NCI-H1105 treated with DMSO at 0.1 percent for 48 hours (cell line): ENCODE measurements around the gene KIF26B.

Experiments used
- DNase-seq: peaks from one replicate; lab custom pipeline; 2025; lab: John Stamatoyannopoulos, UW

Gene KIF26B

GRCh38 chr1:245241526-245242130, 86.8 kb downstream of the KIF26B start:
- no peak for DNase-seq

- DNase-seq = no peak
Observed at GRCh38 chr1:245242989-245243388, 88.2 kb downstream of the KIF26B start.

- DNase-seq = no peak
Observed at GRCh38 chr1:245245021-245245667, 90.4 kb downstream of the KIF26B start.

GRCh38 chr1:245246433-245246832, 91.6 kb downstream of the KIF26B start:
- DNase-seq = no peak

DNA sequence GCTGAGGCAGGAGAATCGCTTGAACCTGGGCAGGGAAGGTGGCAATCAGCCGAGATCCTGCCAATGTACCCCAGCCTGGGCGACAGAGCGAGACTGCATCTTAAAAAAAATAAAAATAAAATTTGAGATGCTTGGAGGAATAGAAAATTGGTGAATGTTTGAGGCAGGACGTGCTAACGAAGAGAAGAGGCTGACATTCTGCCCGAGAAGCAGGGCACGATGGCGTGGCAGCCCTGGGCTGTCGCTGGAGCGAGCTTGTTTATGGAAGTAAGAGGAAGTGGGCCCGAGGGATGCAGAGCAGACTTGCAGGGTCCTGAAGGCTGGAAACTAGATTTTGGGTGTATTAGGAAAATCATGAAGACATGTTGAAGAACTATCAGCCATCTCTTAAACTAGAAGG, 92.6 kb downstream of the KIF26B start:
- no peak for DNase-seq

GRCh38 chr1:245247801-245248200, 93.0 kb downstream of the KIF26B start:
- no peak for DNase-seq

DNA sequence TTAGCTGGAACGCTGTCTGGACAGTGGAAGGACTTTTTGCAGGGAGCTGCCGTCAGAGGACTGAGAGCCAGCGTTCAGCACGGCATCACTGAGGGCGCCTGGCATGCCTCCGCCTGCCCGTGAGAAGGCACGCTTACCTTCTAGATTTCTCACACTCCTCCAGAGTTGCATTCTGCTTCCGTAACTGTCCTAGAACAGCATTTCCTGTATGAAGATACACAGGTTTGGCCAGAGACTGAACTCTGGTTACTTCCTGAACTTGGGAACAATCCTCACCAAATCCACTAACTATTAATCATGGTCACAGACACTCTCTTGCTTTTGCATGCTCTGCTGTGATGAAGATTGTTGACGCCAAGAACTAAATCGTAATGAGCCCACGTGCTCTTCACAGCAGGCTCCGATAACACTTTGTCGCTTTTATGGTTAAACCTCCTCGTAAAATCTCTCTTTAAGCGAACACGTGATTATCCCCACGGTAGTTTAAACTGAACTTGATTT, 93.5 kb downstream of the KIF26B start:
- no peak for DNase-seq

DNA sequence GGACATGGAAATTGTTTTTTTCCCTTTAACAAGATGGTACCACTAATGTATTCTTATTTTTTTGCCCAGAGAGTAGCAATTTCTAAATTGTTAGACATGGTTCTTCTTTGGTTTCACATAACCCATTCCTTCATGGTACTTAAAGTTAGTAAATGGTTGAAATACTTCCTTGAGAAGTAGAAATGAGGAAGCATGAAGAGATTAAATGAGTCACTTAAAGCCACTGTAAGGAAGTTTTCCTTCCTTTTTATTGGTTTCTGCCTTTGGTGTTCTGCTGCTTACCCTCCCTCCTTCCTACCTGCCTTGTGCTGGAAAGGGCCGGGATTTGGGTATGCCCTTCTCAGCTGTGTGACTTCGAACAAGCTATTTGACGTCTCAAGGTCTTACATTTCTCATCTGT, 101.0 kb downstream of the KIF26B start:
- DNase-seq = no peak

DNA sequence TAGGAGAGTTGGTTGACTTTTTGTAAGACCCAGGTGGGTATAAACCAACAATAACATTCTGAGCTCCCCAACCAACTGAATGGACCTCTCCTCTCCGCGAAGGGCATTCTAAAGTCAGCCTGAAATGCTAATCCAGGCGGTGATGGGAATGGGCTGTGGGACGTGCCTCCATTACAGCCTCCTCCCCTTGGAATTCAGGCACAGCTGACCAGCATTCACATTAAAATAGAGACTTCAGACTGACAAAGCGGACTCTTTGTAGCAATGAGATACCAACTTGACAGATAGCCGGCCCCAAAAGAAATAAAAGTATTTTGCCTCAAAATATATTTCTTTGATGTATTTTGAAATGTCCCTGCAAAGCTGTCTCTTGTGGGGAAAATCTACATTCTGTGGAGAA, 101.7 kb downstream of the KIF26B start:
- DNase-seq = no peak

- peak; percentile 36 for DNase-seq
Observed at GRCh38 chr1:245258271-245258920, 103.6 kb downstream of the KIF26B start.

DNA sequence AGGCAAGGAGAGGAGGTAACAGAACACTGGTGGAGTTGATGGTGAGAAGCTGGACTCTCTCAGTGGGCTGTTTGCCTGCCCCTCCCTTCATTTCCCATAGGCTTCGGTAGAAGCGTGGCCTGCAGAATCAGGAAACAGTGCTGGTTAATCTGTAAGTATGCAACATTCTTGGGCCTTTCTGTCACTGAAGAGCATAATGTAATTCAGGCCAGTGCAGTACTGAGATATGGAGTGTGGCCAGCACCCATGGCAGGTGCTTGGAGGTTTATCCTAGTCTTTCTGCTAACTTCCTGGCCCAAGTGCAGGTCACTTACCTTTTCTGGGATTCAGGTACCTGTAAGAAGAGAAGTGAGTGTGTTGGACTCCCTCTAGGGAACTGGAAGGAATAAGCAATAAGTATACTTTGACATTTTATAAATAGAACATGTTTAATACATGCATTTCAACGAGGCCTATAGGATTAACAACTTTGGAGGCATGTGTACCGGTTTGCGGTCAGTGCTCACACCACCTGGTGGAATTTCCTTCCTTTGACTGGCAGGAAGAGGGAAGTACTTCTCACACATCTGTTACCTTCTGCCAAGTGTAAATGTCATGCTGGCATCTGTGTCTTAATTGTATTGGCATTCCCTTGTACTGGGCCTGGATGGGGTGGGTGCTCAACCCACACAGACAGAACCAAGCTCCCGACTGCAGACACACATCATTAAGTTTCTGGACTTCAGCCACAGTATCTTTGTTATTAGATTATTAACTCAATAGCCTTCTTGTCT, 105.5 kb downstream of the KIF26B start:
- no peak for DNase-seq

DNA sequence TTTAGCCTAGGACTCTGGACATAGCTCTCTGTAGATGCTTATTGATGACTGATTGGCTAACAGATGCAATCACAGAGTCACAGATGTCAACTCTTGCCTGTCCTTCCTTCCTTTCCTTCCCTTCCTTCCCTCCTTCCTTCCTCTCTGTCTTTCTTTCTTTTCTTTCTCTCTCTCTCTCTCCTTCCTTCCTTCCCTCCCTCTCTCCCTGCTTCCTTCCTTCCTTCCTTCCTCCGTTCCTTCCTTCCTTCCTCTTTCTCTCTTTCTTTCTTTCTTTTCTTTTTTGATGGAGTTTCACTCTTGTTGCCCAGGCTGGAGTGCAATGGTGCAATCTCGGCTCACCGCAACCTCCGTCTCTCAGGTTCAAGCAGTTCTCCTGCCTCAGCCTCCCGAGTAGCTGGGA, 106.1 kb downstream of the KIF26B start:
- no peak for DNase-seq

- DNase-seq = no peak
Observed at GRCh38 chr1:245261786-245262185, 107.0 kb downstream of the KIF26B start.

- DNase-seq = no peak
Observed at GRCh38 chr1:245263529-245264095, 108.8 kb downstream of the KIF26B start.

DNA sequence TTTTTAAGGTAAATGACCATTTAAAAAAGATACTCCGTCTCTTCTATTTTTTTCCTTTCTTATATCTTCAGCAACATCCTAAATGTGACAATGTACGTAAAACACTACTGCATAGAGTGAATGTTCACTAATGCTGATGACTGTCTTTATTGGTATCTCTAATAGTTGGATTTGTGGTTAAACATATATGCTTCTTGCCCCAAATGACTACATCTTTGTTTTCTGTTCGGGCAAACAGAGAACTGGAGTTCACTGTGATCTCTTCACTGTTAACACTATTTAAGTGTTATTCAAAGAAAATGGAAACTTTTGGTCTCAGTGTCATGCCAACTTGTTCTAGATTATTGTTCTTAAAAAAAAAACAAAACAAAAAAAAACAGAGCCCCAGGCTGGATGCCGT, 109.4 kb downstream of the KIF26B start:
- no peak for DNase-seq

GRCh38 chr1:245266105-245266504, 111.3 kb downstream of the KIF26B start:
- DNase-seq = no peak

DNA sequence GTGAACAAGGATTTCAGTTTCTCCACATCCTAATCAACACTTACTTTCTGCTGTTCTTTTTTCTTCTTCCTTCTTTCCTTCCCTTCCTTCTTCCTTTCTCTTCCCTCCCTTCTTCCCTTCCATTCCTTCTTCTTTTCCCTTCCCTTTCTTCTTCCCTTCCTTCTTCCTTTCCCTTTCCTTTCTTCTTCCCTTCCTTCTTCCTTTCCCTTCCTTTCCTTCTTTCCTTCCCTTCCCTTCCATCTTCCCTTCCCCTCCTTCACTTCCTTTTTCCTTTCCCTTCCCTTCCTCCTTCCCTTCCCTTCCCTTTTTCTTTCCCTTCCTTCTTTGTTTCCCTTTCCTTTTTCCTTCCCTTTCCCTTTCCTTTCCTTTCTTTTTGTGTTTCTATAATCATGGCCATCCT, 115.3 kb downstream of the KIF26B start:
- no peak for DNase-seq

DNA sequence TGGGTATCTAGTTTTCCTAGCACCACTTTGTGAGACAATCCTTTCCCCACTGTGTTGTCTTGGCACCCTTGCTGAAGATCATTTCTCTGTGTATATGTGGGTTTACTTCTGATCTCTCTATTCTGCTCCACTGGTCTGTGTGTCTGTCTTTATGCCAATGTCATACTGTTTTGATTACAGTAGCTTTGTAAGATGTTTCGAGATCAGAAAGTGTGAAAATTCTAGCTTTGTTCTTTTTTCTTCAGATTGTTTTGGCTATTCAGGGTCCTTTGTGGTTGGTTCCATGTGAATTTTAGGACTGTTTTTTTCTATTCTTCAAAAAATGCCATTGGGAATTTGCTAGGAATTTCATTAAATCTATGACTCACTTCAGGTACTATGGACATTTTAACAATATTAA, 116.2 kb downstream of the KIF26B start:
- no peak for DNase-seq

GRCh38 chr1:245272676-245273075, 117.9 kb downstream of the KIF26B start:
- no peak for DNase-seq

DNA sequence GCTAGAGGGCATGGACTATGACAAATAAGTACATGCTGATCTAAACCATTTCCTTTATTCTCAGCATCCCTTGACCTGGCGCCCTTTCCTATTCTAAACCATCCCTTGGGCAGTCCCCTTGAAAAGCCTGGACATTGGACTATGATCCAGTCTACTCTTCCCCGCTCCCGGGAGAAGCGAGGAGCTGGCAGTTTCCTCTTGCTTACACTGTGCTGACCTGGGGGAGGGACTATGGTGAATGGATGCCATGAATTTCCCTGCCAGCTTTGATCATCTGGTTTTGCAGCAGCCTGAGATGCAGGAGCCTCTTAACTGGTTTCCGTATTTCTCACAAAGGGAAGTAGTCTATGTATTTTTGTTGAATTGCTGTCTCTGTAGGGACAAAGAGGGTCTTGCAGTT, 121.7 kb downstream of the KIF26B start:
- DNase-seq = no peak

DNA sequence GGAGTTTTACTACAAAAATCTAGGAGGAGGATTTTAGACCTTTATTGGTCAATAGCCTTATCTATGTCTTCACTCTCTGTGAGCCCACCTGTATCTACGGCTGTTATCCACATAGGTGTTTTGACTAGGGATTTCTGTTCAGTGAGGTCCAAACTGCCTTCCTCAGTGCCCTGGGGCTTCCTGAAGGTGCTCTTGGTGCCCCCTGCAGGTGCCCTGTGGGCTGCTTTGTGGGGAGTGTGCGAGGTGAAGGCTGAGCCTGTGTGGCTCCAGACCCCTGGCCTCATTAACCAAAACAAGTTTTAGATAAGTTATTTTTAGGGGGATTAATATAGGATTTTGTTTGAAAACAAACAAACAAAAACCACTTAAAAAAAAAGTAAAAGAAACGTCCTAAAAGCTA, 122.5 kb downstream of the KIF26B start:
- no peak for DNase-seq

- DNase-seq = no peak
Observed at GRCh38 chr1:245278846-245279245, 124.1 kb downstream of the KIF26B start.
